HL-60/S4 treated with retinoic acid at 250 ng/mL for 4 days and 3 days (cell line): ENCODE results near the gene ZNF420.

Experiments
- in situ Hi-C: fragments of 300-500 bp; cut with MboI; formaldehyde crosslinking; loops from 2 replicates; pipeline ENCODE4 v1.7.0; 2022; ENCODE audit warnings: low sequenced_read_pairs

The ZNF420 gene

GRCh38 chr19:37136111-37136510 lies 57.9 kb downstream of the ZNF420 start:
- in situ Hi-C loops = no loop called here

DNA sequence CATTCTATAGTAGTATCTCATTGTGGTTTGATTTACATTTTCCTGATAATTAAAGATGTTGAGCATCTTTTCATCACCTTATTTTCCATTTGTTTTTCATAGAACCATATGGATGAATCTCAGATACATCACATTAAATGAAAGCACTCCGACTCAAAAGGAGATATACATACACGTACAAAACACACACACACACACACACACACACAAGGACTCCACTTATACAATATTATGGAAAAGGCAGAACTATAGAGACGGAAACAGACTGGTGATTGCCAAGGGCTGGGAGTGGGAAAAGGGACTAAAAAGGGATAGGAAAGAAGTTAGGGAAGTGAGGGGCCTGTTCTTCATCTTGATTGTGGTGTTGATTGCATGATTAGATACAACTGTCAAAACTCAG lies 70.0 kb downstream of the ZNF420 start:
- in situ Hi-C loops = no loop called here

GRCh38 chr19:37160153-37160552 lies 81.9 kb downstream of the ZNF420 start:
- in situ Hi-C loops = no loop called here

GRCh38 chr19:37165635-37166034 lies 87.4 kb downstream of the ZNF420 start:
- in situ Hi-C loops = no loop called here

DNA sequence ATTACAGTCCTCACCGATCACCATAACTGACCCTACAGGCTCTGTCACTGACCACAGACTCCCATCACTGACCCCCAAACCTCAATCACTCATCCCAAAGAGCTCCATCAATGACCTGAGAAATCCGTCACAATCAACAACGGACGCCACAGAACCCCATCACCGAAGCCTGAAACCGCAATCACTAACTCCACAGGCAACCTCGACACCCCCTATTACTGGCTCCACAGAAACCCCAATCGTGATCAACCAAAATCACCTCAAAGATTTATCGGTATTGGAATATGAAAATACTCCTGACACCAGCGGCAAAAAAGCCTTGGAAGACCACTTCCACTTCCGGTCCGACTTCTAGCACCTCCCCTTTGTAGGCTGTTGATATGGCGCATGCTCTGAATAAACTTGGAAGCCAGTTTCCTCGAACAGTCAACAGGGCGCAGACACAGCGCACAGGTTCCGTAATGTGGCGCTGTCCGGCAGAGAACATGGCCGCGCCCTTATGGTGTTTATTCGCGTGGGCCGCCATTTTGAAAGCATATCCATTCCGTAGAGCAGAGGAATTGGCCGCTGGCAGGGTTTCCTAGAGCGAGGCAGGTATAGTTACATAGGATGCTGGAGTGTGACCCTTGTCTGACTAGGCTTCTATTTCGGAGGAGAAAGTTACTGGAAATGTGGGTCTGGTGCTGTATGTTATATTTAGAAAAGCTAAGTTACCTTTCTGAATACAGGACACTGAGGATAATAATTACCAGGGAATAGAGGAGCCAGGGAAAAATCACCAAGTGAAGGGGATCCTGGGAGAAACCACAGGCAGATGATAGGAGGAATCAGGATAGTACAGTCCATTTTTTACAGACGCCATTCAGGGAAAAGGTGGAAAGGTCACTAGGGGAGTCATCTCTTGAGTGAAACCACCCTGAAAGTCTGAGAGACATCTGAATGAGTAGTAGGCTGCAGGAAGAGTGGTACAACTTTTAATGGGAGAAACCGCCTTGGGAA lies 94.4 kb downstream of the ZNF420 start, which contains the start of gene ZNF585A:
Gene ZNF585A, minus strand, starts transcription at position 328 of the 999 bp plus-strand sequence. CDS start 2,785 bp downstream, outside the sequence.
- in situ Hi-C loops = no loop called here
